Right atrium auricular region (tissue), 2 donors: ENCODE results near the gene LRRN3. TPM values are rescaled to one million over a fixed set of nuclear protein-coding genes. Genes with fewer than 3 reads are reported as not detected.
A peak's percentile ranks its signal among the peaks of the same experiment; 100 is the strongest.

Experiments
- DNase-seq: peaks from one replicate; pipeline ENCODE4 v3.0.0-alpha.2; 2019; ENCODE audit warnings: low spot score
- H3K27ac ChIP-seq, 2 donors: fragments of 200-600 bp; sonication (generic); 1 replicate in 1 of 2; 2 replicates in 1 of 2; pipeline ENCODE4 v1.5.1; 2016 to 2019
- H3K27me3 ChIP-seq, 2 donors: fragments of 200-600 bp; sonication (generic); one replicate each; pipeline versions ENCODE4 v1.5.1 to v1.6.0; 2017 to 2019
- H3K36me3 ChIP-seq: fragments of 200-600 bp; sonication (generic); one replicate; pipeline ENCODE4 v1.5.1; 2016
- H3K4me1 ChIP-seq, 2 donors: fragments of 200-600 bp; sonication (generic); one replicate each; pipeline versions ENCODE4 v1.5.1 to v1.6.0; 2017 to 2019
- H3K4me3 ChIP-seq, 2 donors: fragments of 200-600 bp; sonication (generic); 1 replicate in 1 of 2; 2 replicates in 1 of 2; pipeline ENCODE4 v1.5.1; 2017 to 2019; ENCODE audit warnings: mild to moderate bottlenecking in 1 of 2, moderate library complexity in 1 of 2
- H3K9me3 ChIP-seq, 2 donors: fragments of 200-600 bp; sonication (generic); one replicate each; pipeline ENCODE4 v1.5.1; 2019
- CTCF ChIP-seq, 2 donors: fragments of 200-600 bp; sonication (generic); IDR thresholded peaks; one replicate each; pipeline ENCODE4 v1.5.1; 2019; ENCODE audit warnings: antibody characterized with exemption in 2 of 2
- total RNA-seq, 2 donors: library from RNA; depleted of rRNA; stranded (reverse); fragments of >200 nt; gene quantifications; one replicate each; pipeline ENCODE4 v1.1.0, GENCODE V29; 2016

The LRRN3 gene
- total RNA-seq, 2 donors from 2014 or later, result 6.6 to 66.7 TPM

DNA sequence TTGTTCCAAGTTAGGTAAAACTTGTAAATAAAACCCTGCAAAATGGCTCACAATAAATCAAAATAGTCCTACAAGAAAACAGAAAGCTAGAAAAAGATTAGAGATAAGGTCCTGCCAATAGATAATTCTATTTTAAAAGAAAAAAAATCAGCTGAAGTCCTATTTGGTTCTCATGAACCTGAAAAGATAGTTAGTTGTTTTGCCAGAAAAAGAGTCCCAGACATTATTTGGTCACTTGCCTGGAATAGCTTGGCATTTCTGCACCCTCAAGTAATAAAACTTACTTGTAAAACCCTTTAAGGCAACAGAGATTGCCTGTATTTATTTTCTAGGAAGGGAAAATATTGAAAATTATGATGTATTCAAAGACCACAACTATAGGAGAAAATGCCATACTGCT lies 47.7 kb downstream of the LRRN3 start:
- peaks cover 0 to 14% of the 10 kb centered on the region in 2 donors for H3K4me1 ChIP-seq
- no peaks in the 10 kb centered on the region for H3K36me3 ChIP-seq
- TF ChIP-seq CTCF (IDR thresholded peaks at IDR 0.05), result no peak
- no peaks in the 10 kb centered on the region for H3K27me3 ChIP-seq
- peak overlapping the region in 1 of 2 donors; percentile 31 for H3K27ac ChIP-seq
- no peak overlapping the region for H3K4me3 ChIP-seq
- H3K9me3 ChIP-seq, result no peaks in the 10 kb centered on the region
- DNase-seq, result no peak

DNA sequence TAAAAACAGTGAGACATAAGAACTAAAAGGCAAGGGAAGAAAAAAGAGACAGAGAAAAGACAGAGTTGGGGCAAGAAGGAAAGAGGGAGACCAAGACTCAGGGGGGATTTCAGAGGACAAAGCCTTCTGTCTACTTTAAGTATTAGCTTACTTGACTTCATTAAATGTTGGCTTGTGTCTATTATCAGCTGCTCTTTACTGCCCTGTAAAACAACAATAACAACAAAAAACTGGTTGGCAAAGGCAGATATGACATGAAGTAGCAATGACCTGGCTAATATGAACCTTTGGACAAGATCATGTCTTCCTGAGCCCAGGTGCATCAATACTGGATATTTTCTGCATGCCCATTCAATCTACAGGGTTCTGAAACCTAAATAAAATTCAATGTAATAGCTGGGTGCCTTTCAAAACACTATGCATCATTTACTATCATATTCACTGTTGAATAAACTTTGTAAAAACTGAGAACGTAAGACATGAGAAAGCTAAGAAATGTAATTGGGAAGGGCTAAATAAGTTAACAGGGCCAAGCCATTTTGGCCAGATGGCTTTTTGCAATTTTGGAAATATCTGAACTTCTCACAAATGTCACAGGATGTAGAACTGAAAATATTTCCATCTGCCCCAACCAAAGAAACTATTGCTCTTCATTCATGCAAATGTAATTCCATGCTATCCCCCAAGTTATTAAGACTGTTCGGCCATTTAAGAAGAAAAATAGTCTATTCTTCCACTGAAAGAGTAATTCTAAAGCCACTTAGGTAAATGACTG lies 49.4 kb downstream of the LRRN3 start:
- Histone ChIP-seq H3K9me3 (no peaks in the 10 kb centered on the region), H3K4me3 (no peak overlapping the region), H3K4me1 (peaks cover 0 to 14% of the 10 kb centered on the region in 2 donors), H3K27ac (no peak overlapping the region), H3K27me3 (no peaks in the 10 kb centered on the region), H3K36me3 (no peaks in the 10 kb centered on the region)
- no peak for DNase-seq
- no peak for TF ChIP-seq CTCF (IDR thresholded peaks at IDR 0.05)

GRCh38 chr7:111145472-111145871 lies 54.5 kb downstream of the LRRN3 start:
- H3K4me1 ChIP-seq, result no peaks in the 10 kb centered on the region
- TF ChIP-seq CTCF (IDR thresholded peaks at IDR 0.05), result no peak
- no peak overlapping the region for H3K4me3 ChIP-seq
- H3K36me3 ChIP-seq, result no peaks in the 10 kb centered on the region
- no peaks in the 10 kb centered on the region for H3K27me3 ChIP-seq
- no peak for DNase-seq
- no peaks in the 10 kb centered on the region for H3K9me3 ChIP-seq
- no peak overlapping the region for H3K27ac ChIP-seq

DNA sequence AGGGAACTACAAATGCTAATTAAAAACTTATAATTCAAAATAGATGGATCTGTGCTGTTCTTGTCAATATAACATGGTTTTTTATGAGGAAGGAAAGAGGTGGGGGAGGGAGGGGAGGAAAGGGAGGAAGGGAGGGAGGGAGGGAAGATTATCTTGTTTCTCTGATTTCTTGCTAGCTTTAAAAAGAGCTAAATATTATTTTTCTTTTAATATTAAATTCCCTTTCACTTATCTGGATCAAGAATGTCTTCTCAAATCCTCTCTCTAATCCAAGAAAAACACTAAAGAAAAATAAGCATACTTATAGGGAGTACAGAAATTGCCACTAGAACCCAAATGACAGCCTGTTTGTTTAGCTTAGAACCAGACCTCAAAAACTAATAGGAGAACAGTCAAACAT lies 55.2 kb downstream of the LRRN3 start:
- H3K9me3 ChIP-seq, result no peaks in the 10 kb centered on the region
- no peaks in the 10 kb centered on the region for H3K27me3 ChIP-seq
- H3K27ac ChIP-seq, result no peak overlapping the region
- H3K4me3 ChIP-seq, result no peak overlapping the region
- TF ChIP-seq CTCF (IDR thresholded peaks at IDR 0.05), result no peak
- DNase-seq, result no peak
- no peaks in the 10 kb centered on the region for H3K36me3 ChIP-seq
- no peaks in the 10 kb centered on the region for H3K4me1 ChIP-seq

DNA sequence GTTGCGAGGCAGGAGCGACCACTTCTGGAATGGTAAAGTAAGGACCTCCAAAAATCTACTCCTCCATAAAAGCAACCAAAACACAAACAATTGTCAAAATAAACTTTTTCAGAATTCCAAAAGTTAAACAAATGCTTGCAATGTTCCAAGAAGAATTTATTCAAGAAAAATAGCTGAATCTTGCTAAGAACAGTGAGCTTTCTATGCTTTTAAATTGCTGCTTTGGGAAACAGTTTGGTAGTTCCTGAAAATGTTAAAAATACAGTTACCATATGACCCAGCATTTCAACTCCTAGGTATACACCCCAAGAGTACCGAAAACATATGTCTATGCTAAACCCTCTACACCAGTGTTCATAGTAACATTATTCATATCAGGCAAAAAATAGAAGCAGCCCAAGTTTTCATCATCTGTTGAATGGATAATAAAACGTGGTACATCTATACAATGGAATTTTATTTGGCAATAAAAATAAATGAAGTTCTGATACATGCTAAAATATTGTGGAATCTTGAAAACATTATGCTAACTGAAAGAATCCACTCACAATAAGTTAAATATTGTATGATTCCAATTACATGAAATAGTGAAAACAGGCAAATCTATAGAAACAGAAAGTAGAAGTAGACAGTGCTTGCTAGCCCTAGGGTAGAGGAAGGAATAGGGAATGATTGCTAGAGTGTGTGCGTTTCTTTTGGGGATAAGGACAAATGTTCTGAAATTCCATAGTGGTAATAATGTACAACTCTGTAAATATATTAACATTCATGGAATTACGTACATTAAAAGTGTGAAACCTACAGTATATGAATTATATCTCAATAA lies 57.0 kb downstream of the LRRN3 start:
- no peak overlapping the region for H3K27ac ChIP-seq
- no peak for DNase-seq
- H3K4me1 ChIP-seq, result no peaks in the 10 kb centered on the region
- no peak for TF ChIP-seq CTCF (IDR thresholded peaks at IDR 0.05)
- H3K36me3 ChIP-seq, result no peaks in the 10 kb centered on the region
- no peaks in the 10 kb centered on the region for H3K9me3 ChIP-seq
- no peaks in the 10 kb centered on the region for H3K27me3 ChIP-seq
- H3K4me3 ChIP-seq, result no peak overlapping the region
